Inflammatory macrophage treated with lipopolysaccharide for 4 hours (primary cell): Measurements from ENCODE around the gene GJB2.
A peak's percentile ranks its signal among the peaks of the same experiment; 100 is the strongest.
"Not testable (repeated sequence)": the region's sequence is repeated elsewhere in the genome, so short reads cannot be mapped to it uniquely, and the experiment has no call there.

Source experiments
- DNase-seq: peaks from one replicate; pipeline ENCODE4 v3.0.0-alpha.2; 2020

The GJB2 gene

DNA sequence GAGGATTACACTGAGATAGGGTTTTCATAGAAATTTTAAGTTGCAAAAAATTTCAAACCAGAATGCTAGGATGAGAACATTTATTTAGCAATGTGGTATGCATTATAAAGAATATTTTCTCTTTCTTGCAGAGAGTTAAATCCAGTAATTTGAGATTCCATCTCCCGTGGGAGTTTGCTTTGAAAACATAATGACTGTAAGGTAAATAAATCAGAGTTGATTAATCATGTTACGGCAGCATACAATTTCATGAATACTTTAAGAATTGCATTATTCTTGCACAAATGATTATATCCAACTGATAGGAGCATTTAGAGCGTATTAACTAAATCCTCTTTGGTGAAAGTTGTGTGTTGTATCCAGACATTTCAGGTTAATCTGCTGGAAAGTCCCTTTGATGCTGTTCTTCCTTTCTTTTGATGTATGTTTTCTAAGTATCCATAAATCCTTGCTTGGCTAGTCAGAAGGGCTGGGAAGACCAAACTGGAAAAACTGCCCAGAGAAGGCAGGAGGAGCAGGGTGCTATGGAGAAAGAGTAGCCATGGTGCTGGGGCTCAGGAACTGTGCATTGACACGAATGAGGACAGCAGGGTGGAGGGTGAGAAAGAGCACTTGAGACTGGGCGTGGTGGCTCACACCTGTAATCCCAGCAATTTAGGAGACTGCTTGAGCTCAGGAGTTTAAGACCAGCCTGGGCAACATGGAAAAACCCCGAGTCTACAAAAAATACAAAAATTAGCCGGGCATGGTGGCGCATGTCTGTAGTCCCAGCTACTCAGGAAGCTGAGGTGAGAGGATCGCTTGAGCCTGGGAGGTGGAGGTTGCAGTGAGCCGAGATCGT is 27.1 kb downstream of the GJB2 start:
- DNase-seq: no peak

DNA sequence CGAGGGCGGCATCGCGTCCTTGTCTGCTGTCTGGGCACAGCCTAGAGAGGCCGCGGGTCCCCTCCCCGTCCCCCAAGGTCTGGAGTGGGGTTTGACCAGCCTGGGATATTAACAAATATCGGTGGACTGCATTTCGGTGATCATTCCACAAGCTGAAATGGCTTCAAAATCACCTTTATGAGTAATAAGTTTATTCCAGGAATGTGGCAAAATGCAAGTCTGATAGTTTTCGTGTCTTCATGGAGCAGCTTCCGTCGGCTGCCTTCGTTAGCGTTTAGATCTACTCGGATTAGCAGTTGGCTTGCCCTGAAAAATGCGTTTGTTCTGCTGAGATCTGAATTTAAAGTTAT is 30.8 kb downstream of the GJB2 start:
- no peak for DNase-seq

DNA sequence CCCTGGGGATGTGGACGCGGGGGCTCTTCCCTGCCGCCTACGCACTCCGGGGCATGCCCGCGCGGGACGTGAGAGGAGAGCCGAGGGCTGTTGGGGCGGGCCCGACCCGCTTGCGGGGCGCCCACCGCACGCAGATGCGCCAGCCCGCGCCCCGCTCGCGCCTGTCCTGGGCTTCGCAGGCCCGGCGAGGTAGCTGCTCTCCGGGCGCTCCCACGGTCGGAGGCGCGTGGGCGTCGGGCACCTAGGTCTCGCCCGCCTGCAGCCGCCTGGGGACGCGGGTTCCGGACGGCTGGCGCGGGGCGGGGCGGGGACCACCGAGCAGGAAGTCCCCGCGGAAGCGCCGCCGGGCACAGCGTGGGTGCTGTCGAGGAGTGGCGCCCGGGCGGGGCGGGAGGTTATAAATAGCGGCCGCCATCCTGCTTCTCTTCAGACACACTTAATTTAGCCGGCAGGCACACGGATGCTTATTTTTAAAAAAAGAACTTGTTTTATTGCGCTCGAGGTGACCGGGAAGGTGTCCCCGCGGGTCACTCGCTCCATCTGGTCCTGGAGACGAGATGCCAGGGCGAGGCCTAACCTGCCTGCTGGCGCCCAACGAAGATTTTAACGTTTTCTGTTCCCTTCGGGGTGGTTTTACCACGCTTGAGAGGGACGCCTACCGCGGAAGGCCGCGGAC is 31.3 kb downstream of the GJB2 start:
- peak; percentile 45 for DNase-seq

DNA sequence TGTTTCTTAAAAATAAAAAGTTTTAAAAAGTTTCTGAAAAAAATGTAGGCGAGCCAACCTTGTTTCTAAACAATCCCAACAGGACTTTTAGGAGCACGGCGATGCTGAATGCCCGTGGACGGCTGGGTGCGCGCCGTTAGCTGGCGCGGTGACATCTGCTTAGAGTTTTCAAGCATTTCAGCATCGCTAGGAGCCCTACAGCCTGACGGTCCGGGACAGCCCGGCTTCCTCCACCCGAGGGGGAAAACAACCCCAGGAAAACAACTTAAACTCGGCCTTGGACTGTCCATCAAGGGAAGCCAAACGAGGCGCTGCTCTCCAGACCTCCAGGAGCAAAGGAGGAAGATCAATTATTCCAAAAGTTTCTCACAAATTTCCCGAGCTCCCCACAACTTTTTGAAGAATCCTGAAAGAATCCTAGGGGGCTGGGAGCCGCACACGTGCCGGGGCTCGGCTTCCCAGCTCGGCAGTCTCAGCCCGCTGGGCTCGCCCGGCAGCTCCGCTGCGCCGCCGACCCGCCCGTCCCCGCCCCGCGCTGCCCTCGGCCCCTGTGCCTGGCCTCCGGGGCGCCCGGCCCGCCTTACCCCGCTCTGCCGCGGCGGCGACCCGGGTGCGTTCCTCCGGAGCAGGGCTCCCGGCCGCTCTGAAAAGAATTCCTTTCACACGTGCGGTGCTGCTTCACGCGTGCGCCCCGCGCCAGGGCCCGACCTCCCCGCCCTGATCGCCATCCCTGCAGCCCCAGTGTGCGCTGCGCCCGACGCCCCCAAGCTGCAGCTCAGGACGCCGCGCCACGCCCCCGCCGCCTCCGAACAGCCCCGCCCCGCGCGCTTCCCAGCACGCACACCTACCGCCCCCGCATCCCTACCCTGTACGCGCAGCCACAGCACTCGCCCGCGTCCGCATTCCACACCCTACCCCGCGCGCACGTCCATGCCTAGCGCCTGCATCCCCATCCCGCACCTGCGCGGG is 32.1 kb downstream of the GJB2 start, which contains the start of gene GJA3:
GJA3 (minus strand) TSS at position 747 of the 969 bp plus-strand sequence. CDS start 17,764 bp downstream, outside the sequence.
- DNase-seq: peak; percentile 5

DNA sequence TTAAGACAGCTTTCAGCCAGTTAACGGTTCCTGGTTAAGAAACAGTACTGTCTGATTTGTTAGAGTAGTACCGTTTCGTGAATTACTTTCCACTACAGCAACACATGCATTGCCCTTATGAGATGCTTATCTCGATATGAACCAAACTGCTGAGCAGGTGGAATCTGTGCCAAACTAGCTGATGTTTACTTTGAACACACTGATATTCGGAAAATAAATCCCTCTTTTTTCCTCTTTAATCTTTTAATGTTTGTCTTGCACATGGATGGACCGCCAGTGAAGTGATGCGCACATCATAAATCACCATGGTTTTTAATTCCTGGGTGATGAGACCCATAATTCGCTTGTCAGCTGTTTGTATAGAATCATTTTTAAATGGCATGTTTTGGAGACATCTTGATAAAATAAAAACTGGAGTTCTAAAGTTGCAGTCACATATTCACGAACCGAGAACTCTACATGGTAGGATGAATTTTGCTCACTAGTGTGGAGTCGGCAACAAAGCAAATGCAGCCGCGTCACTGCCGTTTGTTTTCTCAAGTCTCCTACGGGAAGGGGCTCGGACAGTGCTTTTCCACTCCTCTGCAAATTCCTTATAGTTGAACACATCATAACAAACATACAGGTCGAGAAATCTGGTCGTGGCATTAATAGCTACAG is 33.0 kb downstream of the GJB2 start:
- DNase-seq: no peak

DNA sequence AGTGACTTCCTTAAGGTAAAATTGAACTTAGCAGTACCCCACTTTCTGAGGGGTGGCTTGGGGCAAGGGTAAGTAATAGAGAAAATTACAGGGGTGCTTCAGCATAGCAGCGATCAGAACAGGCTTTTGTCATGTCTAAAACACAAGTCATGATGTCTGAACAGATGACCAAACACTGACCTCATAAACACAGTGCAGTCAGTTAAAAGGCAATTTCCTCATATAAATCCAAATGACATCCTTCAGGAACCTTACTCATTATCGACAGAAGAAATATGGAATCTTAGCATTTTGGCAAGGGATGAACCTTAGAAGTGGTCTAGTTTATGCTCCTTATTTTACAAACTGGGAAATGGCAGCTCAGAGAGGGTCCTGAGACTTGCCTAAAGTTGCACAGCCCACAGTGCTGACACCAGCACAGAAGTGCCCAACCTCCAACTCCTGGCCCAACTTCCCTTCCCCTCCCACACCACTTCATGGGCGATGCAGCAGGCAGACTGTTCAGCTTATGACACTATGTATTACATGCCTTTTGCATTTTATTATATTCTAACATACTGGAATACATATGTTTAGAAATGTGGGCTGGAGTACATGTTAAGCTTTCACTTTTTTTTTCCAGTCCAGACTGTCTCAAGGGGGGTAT is 35.5 kb downstream of the GJB2 start:
- peak; percentile 62 for DNase-seq

DNA sequence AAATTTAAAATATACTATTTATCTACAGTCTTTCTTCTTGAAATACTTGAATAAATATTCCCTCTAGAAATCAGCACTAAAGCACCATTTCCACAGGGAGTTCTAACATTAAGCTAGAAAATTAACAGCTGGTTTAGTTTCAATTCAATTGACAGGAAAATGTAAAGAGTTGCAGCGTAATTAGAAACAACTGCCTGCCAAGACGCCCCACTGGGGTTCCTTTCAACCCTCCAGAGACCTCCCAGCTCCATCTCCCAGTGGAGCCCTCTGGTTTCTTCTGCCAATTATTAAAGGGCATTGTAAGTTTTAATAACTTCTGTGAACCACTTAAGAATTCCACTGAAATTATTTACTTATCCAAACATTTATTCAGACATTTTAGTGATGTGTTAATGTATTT is 36.0 kb downstream of the GJB2 start:
- DNase-seq: no peak

DNA sequence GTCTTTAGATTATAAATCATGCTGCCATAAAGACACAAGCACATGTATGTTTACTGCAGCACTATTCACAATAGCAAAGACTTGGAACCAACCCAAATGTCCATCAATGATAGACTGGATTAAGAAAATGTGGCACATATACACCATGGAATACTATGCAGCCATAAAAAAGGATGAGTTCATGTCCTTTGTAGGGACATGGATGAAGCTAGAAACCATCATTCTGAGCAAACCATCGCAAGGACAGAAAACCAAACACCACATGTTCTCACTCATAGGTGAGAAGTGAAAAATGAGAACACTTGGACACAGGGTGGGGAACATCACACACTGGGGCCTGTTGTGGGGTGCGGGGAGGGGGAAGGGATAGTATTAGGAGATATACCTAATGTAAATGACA is 39.4 kb downstream of the GJB2 start:
- not testable (repeated sequence) for DNase-seq

DNA sequence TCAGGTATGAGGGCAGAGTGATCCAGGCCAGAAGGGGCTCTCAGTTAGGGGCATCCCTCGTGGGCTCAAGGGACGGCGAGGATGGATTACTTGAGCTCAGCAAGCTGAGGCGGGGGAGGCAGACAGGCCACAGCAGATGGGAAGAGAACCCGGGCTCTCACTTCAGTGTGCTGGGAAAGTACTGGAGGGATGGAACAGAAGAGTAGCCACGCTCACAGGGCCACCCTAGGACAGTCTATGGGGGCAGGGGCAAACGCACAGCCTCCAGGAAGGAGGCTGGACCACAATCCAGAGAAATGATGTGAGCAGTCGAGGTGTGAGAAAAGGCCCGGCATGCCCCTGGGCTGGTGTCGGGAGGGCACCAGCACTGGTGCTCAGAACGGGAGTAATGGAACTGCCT is 41.1 kb downstream of the GJB2 start:
- DNase-seq: no peak

DNA sequence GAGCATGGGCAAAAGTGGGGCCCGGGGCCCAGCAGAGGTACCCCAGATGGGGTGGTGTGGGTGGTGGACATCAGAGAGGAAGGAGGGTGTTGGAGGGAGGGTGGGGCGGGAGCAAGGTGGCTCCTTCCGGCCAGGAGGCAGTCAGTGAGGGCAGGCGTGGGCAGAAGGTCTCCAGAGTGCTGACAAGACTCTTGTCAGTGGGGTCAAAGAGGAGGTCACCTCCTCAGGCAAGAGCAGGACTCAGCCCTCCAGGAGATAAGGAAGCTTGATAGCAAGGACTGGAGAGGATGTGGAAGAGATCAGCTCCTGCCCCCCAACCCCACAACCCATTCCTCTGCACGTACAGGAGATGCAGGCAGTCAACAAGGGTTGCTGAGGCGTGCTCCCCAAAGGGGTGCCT is 41.7 kb downstream of the GJB2 start:
- DNase-seq: no peak

DNA sequence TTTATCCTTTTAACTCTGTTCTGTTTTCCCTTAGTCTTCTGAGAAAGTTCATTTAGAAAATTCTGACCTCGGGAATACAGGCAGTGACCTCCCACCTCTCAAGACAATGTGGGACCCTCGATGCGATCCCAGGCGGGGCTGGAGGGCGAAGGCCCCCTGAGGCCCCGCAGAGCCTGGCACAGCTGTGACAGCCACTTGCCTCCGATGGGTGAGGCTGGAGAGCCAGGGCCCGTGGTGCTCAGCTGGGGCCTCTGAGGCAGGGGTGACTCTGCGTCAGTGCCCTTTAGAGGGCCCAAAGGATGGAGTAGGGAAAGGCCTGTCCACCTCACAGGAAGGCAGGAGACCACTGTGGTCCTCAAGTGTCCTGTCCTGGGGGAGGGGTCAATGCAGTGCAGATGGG is 42.2 kb downstream of the GJB2 start:
- DNase-seq: no peak

DNA sequence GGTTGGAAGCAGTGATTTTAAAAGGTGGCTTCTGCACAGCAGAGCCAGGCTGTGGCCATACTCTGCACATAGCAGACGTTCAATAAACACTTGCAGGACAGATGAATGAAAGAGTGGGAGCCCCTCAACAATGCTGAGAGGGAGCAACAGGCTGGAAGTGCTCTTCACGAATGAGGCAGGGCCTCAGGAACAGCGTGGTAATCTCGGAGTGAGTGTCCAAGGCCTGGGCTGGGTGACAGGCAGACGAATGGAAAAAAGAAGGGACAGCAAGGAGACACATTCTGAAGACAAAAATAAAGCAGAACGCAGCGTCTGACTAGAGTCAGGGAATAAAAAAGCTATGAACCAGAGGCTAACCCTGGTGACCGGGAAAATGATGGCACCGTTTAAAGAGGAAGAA is 43.0 kb downstream of the GJB2 start:
- no peak for DNase-seq

DNA sequence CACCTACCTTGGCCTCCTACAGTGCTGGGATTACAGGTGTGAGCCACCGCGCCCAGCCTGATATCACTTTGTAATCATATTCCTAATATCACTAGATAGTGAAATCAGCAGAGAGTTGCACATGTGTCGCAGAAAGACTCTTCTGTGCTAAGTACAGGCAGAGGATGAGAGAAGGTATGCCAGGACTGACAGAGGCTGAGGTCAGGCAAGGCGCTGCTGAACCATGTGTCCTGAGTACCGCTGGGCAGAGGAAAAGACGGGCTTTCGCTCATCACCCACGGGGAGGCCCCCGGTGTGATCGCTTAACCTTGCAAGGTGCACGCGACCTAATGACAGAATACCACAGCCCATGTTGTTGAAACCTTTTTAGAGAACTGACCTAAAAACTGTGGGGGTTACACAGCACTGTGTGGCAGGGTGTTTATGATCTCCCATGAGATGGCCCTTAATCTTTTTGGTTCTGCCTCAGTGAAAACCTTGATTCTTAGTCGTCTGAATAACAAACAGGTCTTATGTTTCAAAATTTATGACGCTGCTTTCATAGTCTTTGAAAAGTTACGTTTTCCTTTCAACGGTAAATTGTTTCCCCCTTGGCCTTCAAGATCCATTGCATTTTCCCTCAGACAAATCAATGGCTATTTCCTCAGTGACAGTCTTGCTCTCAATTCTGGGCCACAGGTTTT is 44.1 kb downstream of the GJB2 start:
- no peak for DNase-seq

DNA sequence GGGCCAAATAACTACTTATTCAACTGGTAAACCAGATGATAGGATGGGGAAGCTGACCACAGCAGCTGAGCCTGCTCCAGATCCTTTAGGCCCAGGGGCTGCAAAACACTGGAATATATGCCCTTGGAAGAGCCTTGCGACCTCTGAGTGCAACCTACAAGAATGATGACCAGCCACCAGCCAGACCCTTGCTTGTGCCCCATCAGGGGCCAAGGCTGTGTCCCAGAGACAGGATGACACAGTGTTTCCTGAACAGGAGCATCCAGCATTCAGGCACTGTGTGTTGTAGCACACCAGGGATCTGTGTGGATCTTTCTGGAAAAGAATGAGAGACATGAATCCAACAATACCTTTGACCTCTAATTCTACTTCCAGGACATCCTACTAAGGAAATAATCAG is 46.4 kb downstream of the GJB2 start:
- no peak for DNase-seq

DNA sequence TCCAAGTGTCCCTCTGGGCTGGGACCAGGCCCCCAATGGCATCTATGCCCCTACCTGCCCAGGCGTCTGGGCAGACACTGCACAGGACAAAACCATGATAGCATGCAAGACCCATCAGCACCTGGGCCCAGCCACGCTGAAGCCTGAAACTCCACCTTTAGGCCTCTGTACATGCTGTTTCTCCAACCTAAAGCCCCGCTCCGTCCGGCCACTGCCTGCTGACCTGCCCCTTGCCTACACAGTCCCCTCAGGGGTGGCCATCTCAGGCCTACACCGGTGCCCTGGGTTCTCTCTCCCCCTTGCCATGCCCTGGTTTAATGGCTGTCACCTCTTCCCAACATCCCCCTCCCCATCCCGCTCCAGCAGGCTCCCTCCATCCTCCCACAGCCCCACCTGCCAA is 47.2 kb downstream of the GJB2 start:
- no peak for DNase-seq

DNA sequence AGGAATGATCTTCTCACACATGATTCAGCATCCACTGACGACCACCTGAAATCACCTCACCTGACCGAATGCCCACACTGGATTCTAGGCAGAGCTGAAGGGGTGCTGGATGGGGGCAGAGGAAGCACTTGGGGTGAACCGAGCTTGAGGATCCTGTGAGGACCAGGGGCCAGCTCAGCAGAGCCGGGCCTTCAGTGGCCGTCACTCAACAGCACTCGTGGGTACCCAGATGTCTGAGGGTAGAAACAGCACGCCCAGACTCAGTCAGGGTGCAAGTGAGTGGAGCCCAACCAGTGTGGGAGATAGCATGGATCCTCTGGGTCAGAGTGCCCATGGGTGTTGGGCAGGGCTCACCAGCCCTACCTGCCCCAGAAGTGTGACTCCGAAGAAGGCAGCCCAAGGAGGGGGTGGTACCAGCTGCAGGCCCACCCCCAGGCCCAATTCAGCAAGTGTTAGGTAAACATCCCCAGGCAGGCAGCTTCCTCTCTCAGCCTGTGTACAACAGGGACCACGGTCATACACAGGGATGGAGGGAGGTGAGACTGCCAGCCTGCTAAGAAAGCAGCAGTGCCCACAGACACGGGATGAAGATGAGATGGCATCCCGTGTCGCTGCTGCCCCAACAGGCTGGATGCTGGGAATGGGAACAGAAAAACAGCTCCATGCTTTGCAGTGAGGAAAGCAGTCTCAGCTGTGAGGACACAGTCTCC is 48.4 kb downstream of the GJB2 start:
- DNase-seq: no peak

DNA sequence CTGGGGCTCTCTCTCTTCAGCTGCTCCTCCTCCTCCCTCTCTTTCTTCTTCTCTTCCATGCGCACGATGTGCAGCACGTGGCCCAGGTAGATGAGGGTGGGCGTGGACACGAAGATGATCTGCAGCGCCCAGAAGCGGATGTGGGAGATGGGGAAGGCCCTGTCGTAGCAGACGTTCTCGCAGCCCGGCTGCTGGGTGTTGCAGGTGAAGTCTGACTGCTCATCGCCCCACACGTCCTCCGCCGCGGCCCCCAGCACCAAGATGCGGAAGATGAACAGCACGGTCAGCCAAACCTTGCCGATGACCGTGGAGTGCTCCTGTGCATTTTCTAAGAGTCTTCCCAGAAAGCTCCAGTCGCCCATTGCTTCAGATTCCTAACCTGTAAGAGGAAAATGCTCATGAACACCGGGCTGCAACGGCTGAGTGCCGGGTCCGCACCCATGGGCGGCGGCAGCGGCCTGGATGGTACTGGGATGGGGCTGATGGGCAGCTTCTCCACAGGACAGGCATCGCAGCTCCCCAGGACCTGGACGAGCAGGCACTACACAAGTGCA is 49.7 kb downstream of the GJB2 start:
- no peak for DNase-seq

DNA sequence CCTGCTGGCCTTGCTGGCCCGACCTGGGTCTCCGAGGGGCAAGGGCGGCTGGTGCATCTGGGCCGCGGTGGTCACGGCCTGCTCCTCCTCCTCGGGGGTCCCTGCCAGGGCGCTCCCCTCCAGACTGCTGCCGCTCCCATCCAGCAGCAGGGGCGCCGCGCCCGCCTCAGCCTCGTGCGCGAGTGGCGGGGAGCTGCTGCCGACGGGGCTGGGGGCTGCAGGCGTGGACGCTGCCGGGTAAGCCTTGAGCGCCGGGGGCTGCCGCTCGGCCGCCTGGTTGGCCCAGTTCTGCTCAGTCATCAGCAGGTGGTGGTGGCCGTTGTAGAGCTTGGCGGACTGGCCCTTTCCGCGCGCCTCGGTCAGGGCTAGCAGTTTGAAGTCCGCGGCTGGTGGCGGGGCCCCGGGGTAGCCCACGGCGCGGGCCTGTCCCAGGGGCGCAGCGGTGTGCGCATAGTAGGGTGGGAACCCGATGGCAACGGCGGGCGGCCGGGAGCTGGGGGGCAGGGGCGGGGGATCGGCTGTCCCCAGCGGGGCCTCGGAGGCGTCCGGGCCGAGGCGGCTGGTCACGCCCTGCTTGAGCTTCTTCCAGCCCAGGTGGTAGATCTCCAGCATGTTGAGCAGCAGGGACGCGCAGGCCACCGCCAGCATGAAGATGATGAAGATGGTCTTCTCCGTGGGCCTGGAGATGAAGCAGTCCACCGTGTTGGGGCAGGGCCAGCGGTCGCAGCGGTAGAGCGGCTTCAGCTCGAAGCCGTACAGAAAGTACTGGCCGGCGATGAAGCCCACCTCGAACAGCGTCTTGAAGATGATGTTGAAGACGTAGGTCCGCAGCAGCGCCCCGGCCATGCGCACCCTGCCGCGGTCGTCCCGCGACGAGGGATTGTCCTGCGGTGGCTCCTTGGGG is 50.5 kb downstream of the GJB2 start:
- DNase-seq: no peak

DNA sequence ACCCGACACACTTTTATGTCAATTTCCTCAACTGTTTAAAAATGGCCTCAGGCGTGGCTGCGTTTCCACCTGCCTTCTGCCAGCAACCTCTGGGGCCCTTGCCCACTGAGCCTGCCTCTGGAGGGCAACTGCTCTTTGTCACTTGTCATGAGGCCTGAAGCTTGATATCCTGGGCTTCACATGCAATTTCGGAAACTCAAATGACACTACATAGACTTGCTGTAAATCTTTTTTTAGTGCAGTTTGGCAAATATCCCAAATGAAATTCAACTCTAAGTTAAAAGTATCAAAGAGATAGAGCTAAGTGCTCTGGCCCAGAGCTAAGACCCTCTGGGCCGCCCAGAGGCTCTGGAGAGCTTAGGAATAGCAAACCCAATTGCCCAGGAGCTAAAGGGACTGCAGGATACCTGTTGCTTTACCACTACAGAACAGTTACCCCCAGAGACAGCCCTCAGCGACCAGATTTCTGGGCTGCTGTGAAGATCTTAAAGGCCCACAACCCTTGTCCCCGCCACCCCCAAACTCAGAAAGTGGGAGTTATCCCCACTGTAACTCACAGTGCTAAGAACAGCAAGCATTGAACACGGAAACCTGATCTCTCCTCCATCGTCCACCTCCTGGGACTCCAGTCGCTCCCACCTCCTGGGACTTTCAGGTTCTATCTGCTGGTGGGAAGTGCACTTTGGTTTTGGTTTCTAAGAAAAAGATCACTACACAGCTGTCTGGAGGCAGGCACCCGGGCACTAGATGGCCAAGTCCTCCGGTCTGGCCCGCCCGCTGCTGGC is 51.3 kb downstream of the GJB2 start:
- DNase-seq: no peak
